ENCODE data around the gene NIPSNAP2. TPM values are rescaled to one million over a fixed set of nuclear protein-coding genes. Genes with fewer than 3 reads are reported as not detected.
A peak's percentile ranks its signal among the peaks of the same experiment; 100 is the strongest.

The NIPSNAP2 gene
- total and polyA plus RNA-seq, 2 of the 13 experiments (the other 11 are each of a cell fraction or from before 2014, with no cell fraction given) = 40.3 to 61.5 TPM

GRCh38 chr7:55951637-55952351 lies 12.6 kb upstream of the NIPSNAP2 start, which contains the start of gene MRPS17 (continued):
- no peak for TF ChIP-seq ZBTB40 (IDR thresholded peaks at IDR 0.05)
- TF ChIP-seq ZBTB40 (CRISPR knock-in tag; IDR thresholded peaks at IDR 0.05) = peak; percentile 17; the same call in 1 of the 2 replicates
- TF ChIP-seq PRDM4 (CRISPR knock-in tag; IDR thresholded peaks at IDR 0.05; ENCODE audit: borderline replicate concordance) = no peak
- peak; percentile 73 for TF ChIP-seq ZNF619 (CRISPR knock-in tag; IDR thresholded peaks at IDR 0.05)
- TF ChIP-seq SRSF9 (IDR thresholded peaks at IDR 0.05; ENCODE audit: borderline replicate concordance, insufficient read depth, low read depth, low read length, poor library complexity, severe bottlenecking) = no peak
- no peak for TF ChIP-seq CAMTA2 (CRISPR knock-in tag; IDR thresholded peaks at IDR 0.05; ENCODE audit: borderline replicate concordance)
- peak; percentile 93 for TF ChIP-seq PHF20 (CRISPR knock-in tag; IDR thresholded peaks at IDR 0.05)
- TF ChIP-seq ZBTB2 (CRISPR knock-in tag; IDR thresholded peaks at IDR 0.05; ENCODE audit: low read depth) = 0 out of 2 replicates have a peak, but pooled peaks have one; percentile 11
- TF ChIP-seq ARNTL (CRISPR knock-in tag; IDR thresholded peaks at IDR 0.05) = peak; percentile 70
- peak; percentile 86 for TF ChIP-seq KDM5B (CRISPR knock-in tag; IDR thresholded peaks at IDR 0.05; ENCODE audit: borderline replicate concordance)
- TF ChIP-seq KLF16 (CRISPR knock-in tag; IDR thresholded peaks at IDR 0.05) = peak in 1 of 2 experiments; percentile 91; a peak in 2 of 4 replicates
- TF ChIP-seq AGO1 (IDR thresholded peaks at IDR 0.05; ENCODE audit: low read depth, low read length, poor library complexity, severe bottlenecking) = no peak
- TF ChIP-seq GMEB1 (CRISPR knock-in tag; IDR thresholded peaks at IDR 0.05; ENCODE audit: borderline replicate concordance) = peak; percentile 97
